Measurements from ENCODE around the gene EFHC1. TPM values are rescaled to one million over a fixed set of nuclear protein-coding genes. Genes with fewer than 3 reads are reported as not detected.

EFHC1 gene
- total and polyA plus RNA-seq, 2 donors: 27.8 to 75.6 TPM

DNA sequence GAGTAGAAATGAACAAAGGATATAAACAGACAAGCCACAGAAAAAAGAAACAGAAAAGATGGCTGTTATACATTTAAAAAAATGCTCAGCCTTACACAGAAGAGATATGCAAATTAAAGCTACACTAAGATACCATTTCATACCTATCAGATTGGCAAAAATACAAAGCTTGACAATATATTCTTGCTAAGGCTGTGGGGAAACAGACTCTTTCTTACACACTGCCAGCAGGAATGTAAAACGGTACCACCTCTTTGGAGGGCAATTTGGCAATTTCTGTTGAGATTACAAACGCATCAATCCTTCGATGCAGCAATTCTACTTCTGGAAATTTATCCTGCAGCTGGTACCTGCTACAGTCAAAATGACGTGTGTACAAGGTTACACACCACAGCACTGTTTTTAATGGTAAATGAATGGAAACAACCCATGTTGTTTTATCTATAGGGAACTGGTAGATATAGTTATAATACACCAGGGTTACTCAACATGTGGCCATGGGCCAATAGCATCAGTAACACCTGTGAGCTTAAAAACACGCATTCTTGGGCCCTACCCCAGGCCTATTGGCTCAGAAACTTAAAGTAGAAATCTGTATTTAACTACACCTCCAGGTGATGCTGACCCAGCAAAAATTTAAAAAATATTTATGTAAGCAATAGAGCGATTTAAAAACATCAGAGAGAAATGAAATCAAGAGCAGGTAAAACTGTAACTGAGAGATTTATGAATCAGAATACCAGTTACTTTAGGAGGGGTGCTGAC lies 103.4 kb downstream of the EFHC1 start:
- Histone ChIP-seq H3K9me3 (ENCODE audit: control insufficient read depth in 2 of 2, insufficient read depth in 1 of 2, low read length in 1 of 2) (no peaks in the 10 kb centered on the region), H3K4me1 (ENCODE audit: control insufficient read depth in 2 of 2, insufficient read depth in 2 of 2, low read length in 2 of 2) (peaks cover 0 to 2% of the 10 kb centered on the region in 2 donors), H3K4me3 (ENCODE audit: low read length in 2 of 2) (no peak overlapping the region), H3K27ac (ENCODE audit: low read depth in 1 of 2, low read length in 1 of 2) (no peak overlapping the region), H3K36me3 (ENCODE audit: control insufficient read depth in 2 of 2, insufficient read depth in 2 of 2, low read length in 1 of 2) (no peaks in the 10 kb centered on the region), H3K27me3 (ENCODE audit: control insufficient read depth in 2 of 2, insufficient read depth in 1 of 2, low read length in 1 of 2) (no peaks in the 10 kb centered on the region)
- no peak for DNase-seq (ENCODE audit: low read depth in 6 of 9, low spot score in 9 of 9)
- WGBS: 85% methylated on average over 6 of the region's 6 CpGs

GRCh38 chr6:52524918-52525317 lies 104.8 kb downstream of the EFHC1 start:
- no peak overlapping the region for H3K4me3 ChIP-seq (ENCODE audit: low read length in 2 of 2)
- no peaks in the 10 kb centered on the region for H3K27me3 ChIP-seq (ENCODE audit: control insufficient read depth in 2 of 2, insufficient read depth in 1 of 2, low read length in 1 of 2)
- WGBS: 97% methylated on average over 4 of the region's 4 CpGs
- DNase-seq (ENCODE audit: low read depth in 6 of 9, low spot score in 9 of 9): no peak
- no peaks in the 10 kb centered on the region for H3K9me3 ChIP-seq (ENCODE audit: control insufficient read depth in 2 of 2, insufficient read depth in 1 of 2, low read length in 1 of 2)
- H3K4me1 ChIP-seq (ENCODE audit: control insufficient read depth in 2 of 2, insufficient read depth in 2 of 2, low read length in 2 of 2): peaks cover 0 to 2% of the 10 kb centered on the region in 2 donors
- H3K36me3 ChIP-seq (ENCODE audit: control insufficient read depth in 2 of 2, insufficient read depth in 2 of 2, low read length in 1 of 2): no peaks in the 10 kb centered on the region
- H3K27ac ChIP-seq (ENCODE audit: low read depth in 1 of 2, low read length in 1 of 2): no peak overlapping the region

DNA sequence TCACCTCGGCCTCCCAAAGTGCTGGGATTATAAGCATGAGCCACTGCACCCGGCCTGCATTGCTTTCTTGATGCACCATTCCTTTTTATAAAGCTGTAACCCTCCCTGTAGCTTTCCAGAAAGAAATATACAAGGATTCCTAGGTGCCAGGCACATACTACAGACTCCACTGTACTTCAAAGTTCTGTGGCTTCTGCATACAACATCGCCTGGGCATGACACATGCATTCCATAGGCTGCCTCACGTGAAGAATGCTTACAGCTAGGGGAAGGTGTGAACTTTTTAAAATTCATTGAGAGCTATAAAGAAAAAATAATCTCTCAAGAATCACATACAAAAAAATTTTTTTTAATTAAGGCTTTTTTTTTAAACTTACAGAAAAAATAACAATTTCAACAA lies 106.5 kb downstream of the EFHC1 start:
- Histone ChIP-seq H3K4me3 (ENCODE audit: low read length in 2 of 2) (no peak overlapping the region), H3K36me3 (ENCODE audit: control insufficient read depth in 2 of 2, insufficient read depth in 2 of 2, low read length in 1 of 2) (no peaks in the 10 kb centered on the region), H3K27me3 (ENCODE audit: control insufficient read depth in 2 of 2, insufficient read depth in 1 of 2, low read length in 1 of 2) (no peaks in the 10 kb centered on the region), H3K9me3 (ENCODE audit: control insufficient read depth in 2 of 2, insufficient read depth in 1 of 2, low read length in 1 of 2) (no peaks in the 10 kb centered on the region), H3K27ac (ENCODE audit: low read depth in 1 of 2, low read length in 1 of 2) (no peak overlapping the region), H3K4me1 (ENCODE audit: control insufficient read depth in 2 of 2, insufficient read depth in 2 of 2, low read length in 2 of 2) (peaks cover 0 to 2% of the 10 kb centered on the region in 2 donors)
- WGBS: 95% methylated on average over 4 of the region's 4 CpGs
- no peak for DNase-seq (ENCODE audit: low read depth in 6 of 9, low spot score in 9 of 9)

DNA sequence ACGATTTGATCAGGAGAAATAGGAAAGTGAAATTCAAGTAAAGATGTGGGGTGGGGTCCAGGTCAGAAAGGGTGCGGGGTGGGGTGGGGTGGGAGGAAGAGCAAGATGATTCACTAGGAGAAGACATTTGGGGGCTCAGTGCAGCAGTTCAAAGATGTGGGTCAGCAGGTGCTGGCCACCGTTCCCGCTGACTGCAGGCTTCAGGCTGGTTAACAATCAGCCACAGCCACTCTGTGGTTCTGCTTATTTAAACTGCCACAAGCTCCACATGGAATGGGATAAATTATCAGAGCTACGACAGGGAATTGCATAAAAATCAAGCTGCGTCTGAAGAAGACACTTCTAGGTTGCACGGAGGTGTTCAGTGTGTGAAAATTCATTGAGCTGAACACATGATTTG lies 107.3 kb downstream of the EFHC1 start:
- no peaks in the 10 kb centered on the region for H3K27me3 ChIP-seq (ENCODE audit: control insufficient read depth in 2 of 2, insufficient read depth in 1 of 2, low read length in 1 of 2)
- no peak overlapping the region for H3K27ac ChIP-seq (ENCODE audit: low read depth in 1 of 2, low read length in 1 of 2)
- no peaks in the 10 kb centered on the region for H3K9me3 ChIP-seq (ENCODE audit: control insufficient read depth in 2 of 2, insufficient read depth in 1 of 2, low read length in 1 of 2)
- 98% methylated on average over 7 of the region's 7 CpGs for WGBS
- peaks cover 0 to 2% of the 10 kb centered on the region in 2 donors for H3K4me1 ChIP-seq (ENCODE audit: control insufficient read depth in 2 of 2, insufficient read depth in 2 of 2, low read length in 2 of 2)
- no peaks in the 10 kb centered on the region for H3K36me3 ChIP-seq (ENCODE audit: control insufficient read depth in 2 of 2, insufficient read depth in 2 of 2, low read length in 1 of 2)
- no peak overlapping the region for H3K4me3 ChIP-seq (ENCODE audit: low read length in 2 of 2)
- DNase-seq (ENCODE audit: low read depth in 6 of 9, low spot score in 9 of 9): no peak

- WGBS: 97% methylated on average over 8 of the region's 8 CpGs
- Histone ChIP-seq H3K9me3 (ENCODE audit: control insufficient read depth in 2 of 2, insufficient read depth in 1 of 2, low read length in 1 of 2) (no peaks in the 10 kb centered on the region), H3K36me3 (ENCODE audit: control insufficient read depth in 2 of 2, insufficient read depth in 2 of 2, low read length in 1 of 2) (no peaks in the 10 kb centered on the region), H3K27me3 (ENCODE audit: control insufficient read depth in 2 of 2, insufficient read depth in 1 of 2, low read length in 1 of 2) (no peaks in the 10 kb centered on the region), H3K4me3 (ENCODE audit: low read length in 2 of 2) (no peak overlapping the region), H3K27ac (ENCODE audit: low read depth in 1 of 2, low read length in 1 of 2) (no peak overlapping the region), H3K4me1 (ENCODE audit: control insufficient read depth in 2 of 2, insufficient read depth in 2 of 2, low read length in 2 of 2) (peaks cover 0 to 2% of the 10 kb centered on the region in 2 donors)
- DNase-seq (ENCODE audit: low read depth in 6 of 9, low spot score in 9 of 9): no peak
Observed at GRCh38 chr6:52529311-52529710, 109.2 kb downstream of the EFHC1 start.

GRCh38 chr6:52530351-52530750 lies 110.2 kb downstream of the EFHC1 start:
- H3K4me1 ChIP-seq (ENCODE audit: control insufficient read depth in 2 of 2, insufficient read depth in 2 of 2, low read length in 2 of 2): peaks cover 7 to 10% of the 10 kb centered on the region in 2 donors
- no peaks in the 10 kb centered on the region for H3K9me3 ChIP-seq (ENCODE audit: control insufficient read depth in 2 of 2, insufficient read depth in 1 of 2, low read length in 1 of 2)
- DNase-seq (ENCODE audit: low read depth in 6 of 9, low spot score in 9 of 9): no peak
- H3K27ac ChIP-seq (ENCODE audit: low read depth in 1 of 2, low read length in 1 of 2): no peak overlapping the region
- 98% methylated on average over 10 of the region's 10 CpGs for WGBS
- no peak overlapping the region for H3K4me3 ChIP-seq (ENCODE audit: low read length in 2 of 2)
- H3K27me3 ChIP-seq (ENCODE audit: control insufficient read depth in 2 of 2, insufficient read depth in 1 of 2, low read length in 1 of 2): no peaks in the 10 kb centered on the region
- no peaks in the 10 kb centered on the region for H3K36me3 ChIP-seq (ENCODE audit: control insufficient read depth in 2 of 2, insufficient read depth in 2 of 2, low read length in 1 of 2)

DNA sequence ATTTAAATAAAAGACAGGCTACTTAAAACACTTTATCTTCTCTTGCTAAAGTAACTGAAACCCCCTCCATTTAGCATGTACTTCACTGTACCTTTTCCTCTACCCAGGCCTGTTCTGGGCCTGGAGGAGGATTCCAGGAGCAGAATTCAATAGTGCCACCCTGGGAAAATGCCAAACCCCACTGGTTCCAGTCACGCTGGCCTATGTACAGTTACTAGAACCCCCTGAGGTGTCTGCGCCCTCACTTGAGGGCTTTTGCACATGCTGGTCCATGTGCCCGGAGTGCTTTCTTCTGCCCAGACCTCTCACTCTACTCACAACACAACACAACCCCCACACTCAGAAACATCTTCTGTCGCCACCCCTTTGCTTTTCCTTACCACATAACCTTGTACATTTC lies 111.3 kb downstream of the EFHC1 start:
- 98% methylated on average over 4 of the region's 4 CpGs for WGBS
- DNase-seq (ENCODE audit: low read depth in 6 of 9, low spot score in 9 of 9): no peak
- H3K36me3 ChIP-seq (ENCODE audit: control insufficient read depth in 2 of 2, insufficient read depth in 2 of 2, low read length in 1 of 2): no peaks in the 10 kb centered on the region
- no peaks in the 10 kb centered on the region for H3K27me3 ChIP-seq (ENCODE audit: control insufficient read depth in 2 of 2, insufficient read depth in 1 of 2, low read length in 1 of 2)
- no peak overlapping the region for H3K27ac ChIP-seq (ENCODE audit: low read depth in 1 of 2, low read length in 1 of 2)
- peaks cover 15 to 21% of the 10 kb centered on the region in 2 donors for H3K4me1 ChIP-seq (ENCODE audit: control insufficient read depth in 2 of 2, insufficient read depth in 2 of 2, low read length in 2 of 2)
- no peaks in the 10 kb centered on the region for H3K9me3 ChIP-seq (ENCODE audit: control insufficient read depth in 2 of 2, insufficient read depth in 1 of 2, low read length in 1 of 2)
- no peak overlapping the region for H3K4me3 ChIP-seq (ENCODE audit: low read length in 2 of 2)

DNA sequence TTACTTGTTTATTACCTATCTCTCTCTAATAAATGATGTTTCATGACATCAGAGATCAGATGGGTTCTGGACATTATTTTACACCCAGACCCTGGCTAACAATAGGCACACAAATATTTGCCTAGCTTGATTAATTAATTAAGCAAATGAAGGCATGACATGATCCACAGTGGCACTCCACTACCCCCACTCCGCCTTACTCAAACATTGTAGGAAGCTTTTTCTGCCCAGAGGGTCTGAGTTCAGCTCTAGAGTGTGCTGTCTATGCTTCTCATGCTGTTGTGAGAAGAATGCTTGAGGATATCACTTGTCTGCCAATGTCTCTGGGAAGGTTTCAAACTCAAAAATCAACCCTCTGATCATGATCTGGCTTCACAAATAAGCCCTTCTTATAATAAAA lies 111.7 kb downstream of the EFHC1 start:
- Histone ChIP-seq H3K27ac (ENCODE audit: low read depth in 1 of 2, low read length in 1 of 2) (no peak overlapping the region), H3K36me3 (ENCODE audit: control insufficient read depth in 2 of 2, insufficient read depth in 2 of 2, low read length in 1 of 2) (no peaks in the 10 kb centered on the region), H3K4me1 (ENCODE audit: control insufficient read depth in 2 of 2, insufficient read depth in 2 of 2, low read length in 2 of 2) (peaks cover 20 to 25% of the 10 kb centered on the region in 2 donors), H3K27me3 (ENCODE audit: control insufficient read depth in 2 of 2, insufficient read depth in 1 of 2, low read length in 1 of 2) (no peaks in the 10 kb centered on the region), H3K9me3 (ENCODE audit: control insufficient read depth in 2 of 2, insufficient read depth in 1 of 2, low read length in 1 of 2) (no peaks in the 10 kb centered on the region), H3K4me3 (ENCODE audit: low read length in 2 of 2) (no peak overlapping the region)
- WGBS: 100% methylated on average over 1 of the region's 1 CpG
- no peak for DNase-seq (ENCODE audit: low read depth in 6 of 9, low spot score in 9 of 9)

- H3K4me3 ChIP-seq (ENCODE audit: low read length in 2 of 2): no peak overlapping the region
- H3K27ac ChIP-seq (ENCODE audit: low read depth in 1 of 2, low read length in 1 of 2): no peak overlapping the region
- no peak for DNase-seq (ENCODE audit: low read depth in 6 of 9, low spot score in 9 of 9)
- peaks cover 26 to 30% of the 10 kb centered on the region in 2 donors for H3K4me1 ChIP-seq (ENCODE audit: control insufficient read depth in 2 of 2, insufficient read depth in 2 of 2, low read length in 2 of 2)
- H3K27me3 ChIP-seq (ENCODE audit: control insufficient read depth in 2 of 2, insufficient read depth in 1 of 2, low read length in 1 of 2): no peaks in the 10 kb centered on the region
- no peaks in the 10 kb centered on the region for H3K9me3 ChIP-seq (ENCODE audit: control insufficient read depth in 2 of 2, insufficient read depth in 1 of 2, low read length in 1 of 2)
- H3K36me3 ChIP-seq (ENCODE audit: control insufficient read depth in 2 of 2, insufficient read depth in 2 of 2, low read length in 1 of 2): no peaks in the 10 kb centered on the region
- 95% methylated on average over 2 of the region's 2 CpGs for WGBS
Observed at GRCh38 chr6:52532457-52532856, 112.3 kb downstream of the EFHC1 start.

Measured in thymus (tissue), 11 donors.